Stimulated activated CD8-positive, alpha-beta memory T cell treated with anti-CD3 and anti-CD28 coated beads, Interleukin-2, amount 100 ng/mL, for 48 hours (primary cell): ENCODE results near the gene CASP6.

Experiments used
- DNase-seq, 2 donors: peaks; one replicate each; pipeline ENCODE4 v3.0.0-alpha.2; 2020; ENCODE audit warnings: low read depth in 2 of 2

Gene CASP6

GRCh38 chr4:109671350-109671749 lies 31.9 kb downstream of the CASP6 start:
- DNase-seq, result no peak

GRCh38 chr4:109665783-109666485 lies 37.3 kb downstream of the CASP6 start:
- no peak for DNase-seq

GRCh38 chr4:109662771-109663170 lies 40.5 kb downstream of the CASP6 start:
- DNase-seq, result no peak

- no peak for DNase-seq
Observed at GRCh38 chr4:109662116-109662515, 41.1 kb downstream of the CASP6 start.

- no peak for DNase-seq
Observed at GRCh38 chr4:109658871-109659410, 44.3 kb downstream of the CASP6 start.

- DNase-seq, result no peak
Observed at GRCh38 chr4:109657854-109658418, 45.3 kb downstream of the CASP6 start.

- no peak for DNase-seq
Observed at GRCh38 chr4:109655396-109655795, 47.8 kb downstream of the CASP6 start.

GRCh38 chr4:109649872-109650271 lies 53.4 kb downstream of the CASP6 start:
- DNase-seq, result no peak

- no peak for DNase-seq
Observed at GRCh38 chr4:109648997-109649575, 54.2 kb downstream of the CASP6 start.

GRCh38 chr4:109648266-109648996 lies 54.8 kb downstream of the CASP6 start:
- no peak for DNase-seq

GRCh38 chr4:109645874-109646710 lies 57.2 kb downstream of the CASP6 start:
- DNase-seq, result no peak

GRCh38 chr4:109640644-109641043 lies 62.6 kb downstream of the CASP6 start:
- no peak for DNase-seq
